Stimulated activated CD4-positive, alpha-beta T cell treated with anti-CD3 and anti-CD28 coated beads, Interleukin-1b, Interleukin-23, amount 100 ng/mL, for 48 hours (primary cell): Measurements from ENCODE around the gene SIGLEC7.

Experiments used
- DNase-seq: peaks from one replicate; pipeline ENCODE4 v3.0.0-alpha.2; 2020

The SIGLEC7 gene

GRCh38 chr19:51142119-51142518 is at the start of gene SIGLEC7:
TSS of gene SIGLEC7 (plus strand) at chr19:51142301. CDS start at chr19:51142370, 69 bp downstream.
- no peak for DNase-seq

DNA sequence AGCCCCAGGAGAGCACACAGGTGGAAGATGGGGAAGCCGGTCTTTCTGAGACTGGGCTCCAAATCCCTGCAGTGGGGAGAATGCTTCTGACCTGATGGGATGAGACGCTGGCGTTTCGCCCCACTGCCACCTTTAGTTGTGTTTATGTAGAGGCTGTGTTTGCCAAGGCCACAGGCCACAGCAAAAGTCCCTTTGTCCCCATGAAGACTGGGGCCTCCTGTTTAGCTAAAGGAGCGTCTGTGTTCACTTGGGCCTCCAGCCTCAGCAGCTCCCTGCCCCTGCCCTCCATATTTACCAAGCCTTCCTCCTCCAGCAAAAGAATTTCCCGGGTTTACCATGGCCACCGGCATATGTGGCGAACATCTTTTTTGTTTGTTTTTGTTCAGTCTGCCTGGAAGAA is 49.0 kb upstream of the SIGLEC7 start:
- no peak for DNase-seq

DNA sequence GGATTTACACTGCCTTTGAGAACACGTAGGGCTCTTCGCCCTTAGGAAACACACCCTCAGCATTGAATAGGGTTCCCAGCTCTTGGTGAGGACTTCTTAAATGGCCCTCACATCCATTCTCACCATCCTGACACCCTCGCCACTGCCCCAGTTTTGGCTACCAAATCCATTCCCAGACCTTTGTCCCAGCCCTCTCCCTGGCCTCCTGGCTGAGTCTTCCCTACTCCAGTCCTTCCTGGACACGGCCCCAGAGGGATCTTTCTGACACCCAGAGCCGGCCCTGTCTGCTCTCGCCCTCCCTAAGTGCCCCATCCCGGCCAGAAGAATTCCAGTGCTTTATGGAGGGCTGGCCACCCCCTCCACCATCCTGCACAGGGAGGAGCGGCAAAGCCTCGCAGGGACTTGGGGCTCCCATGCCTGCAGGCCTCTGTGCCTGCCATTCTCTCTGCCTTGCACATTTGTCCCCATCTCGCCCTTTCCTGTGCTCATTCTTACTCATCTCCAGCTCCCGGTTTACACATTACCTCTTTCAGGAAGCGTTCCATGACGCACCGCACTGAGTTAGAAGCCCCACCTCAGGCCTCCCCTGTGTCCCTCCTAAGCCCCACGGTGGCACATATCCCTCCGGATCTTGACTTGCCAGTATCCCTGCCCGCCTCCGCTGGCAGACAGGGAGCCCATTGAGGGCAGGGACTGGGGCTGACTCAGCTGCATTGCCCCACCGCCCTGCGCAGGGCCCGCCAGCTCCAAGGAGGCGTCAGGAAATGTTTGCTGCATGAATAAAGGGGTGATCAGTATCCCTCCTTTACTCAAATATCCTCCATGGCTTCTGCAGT is 48.4 kb upstream of the SIGLEC7 start:
- no peak for DNase-seq

DNA sequence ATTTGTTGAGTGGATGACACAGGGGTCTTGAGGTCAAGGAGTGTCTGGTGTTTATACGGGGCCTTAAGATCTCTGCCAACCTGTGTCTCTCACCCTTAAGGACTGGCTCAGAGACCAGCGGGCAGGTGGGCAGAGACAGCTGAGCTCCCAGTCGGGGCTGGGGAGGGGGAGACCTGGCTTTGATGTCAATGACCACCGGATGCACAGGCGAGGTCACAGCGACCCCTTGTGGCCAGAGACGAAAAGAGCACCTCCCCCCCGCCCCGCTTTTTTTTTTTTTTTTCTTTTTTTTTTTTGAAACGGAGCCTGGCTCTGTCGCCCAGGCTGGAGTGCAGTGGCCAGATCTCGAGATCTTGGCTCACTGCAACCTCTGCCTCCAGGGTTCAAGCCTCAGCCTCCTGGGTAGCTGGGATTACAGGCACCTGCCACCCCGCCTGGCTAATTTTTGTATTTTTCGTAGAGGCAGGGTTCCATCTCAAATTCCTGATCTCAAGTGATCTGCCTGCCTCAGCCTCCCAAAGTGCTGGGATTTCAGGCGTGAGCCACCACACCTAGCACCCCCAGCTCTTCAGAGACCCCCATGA is 47.3 kb upstream of the SIGLEC7 start:
- peak; percentile 21 for DNase-seq

- DNase-seq: no peak
These were observed 45.5 kb upstream of the SIGLEC7 start for GRCh38 chr19:51096473-51097165.

- peak; percentile 69 for DNase-seq
These were observed 44.8 kb upstream of the SIGLEC7 start for GRCh38 chr19:51097166-51097738.

- no peak for DNase-seq
These were observed 44.3 kb upstream of the SIGLEC7 start for GRCh38 chr19:51097796-51098195.

- peak; percentile 20 for DNase-seq
These were observed 43.6 kb upstream of the SIGLEC7 start for GRCh38 chr19:51098365-51099046.

DNA sequence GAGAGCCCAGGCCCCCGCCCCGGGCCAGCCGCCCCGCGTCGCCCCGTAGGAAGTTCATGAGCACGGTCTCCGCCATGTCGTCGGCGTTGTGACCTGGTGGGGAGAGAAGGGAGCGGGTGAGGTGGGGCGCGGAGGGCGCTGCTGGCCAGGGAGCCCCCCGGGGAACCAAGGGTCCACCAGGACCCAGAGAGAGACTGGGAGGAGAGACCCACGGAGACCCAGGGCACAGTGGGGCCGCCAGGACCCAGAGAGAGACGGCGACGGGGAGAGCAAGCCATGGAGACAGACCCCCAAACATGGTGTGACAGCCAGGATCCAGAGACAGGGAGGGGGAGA is 43.1 kb upstream of the SIGLEC7 start:
- DNase-seq: no peak

DNA sequence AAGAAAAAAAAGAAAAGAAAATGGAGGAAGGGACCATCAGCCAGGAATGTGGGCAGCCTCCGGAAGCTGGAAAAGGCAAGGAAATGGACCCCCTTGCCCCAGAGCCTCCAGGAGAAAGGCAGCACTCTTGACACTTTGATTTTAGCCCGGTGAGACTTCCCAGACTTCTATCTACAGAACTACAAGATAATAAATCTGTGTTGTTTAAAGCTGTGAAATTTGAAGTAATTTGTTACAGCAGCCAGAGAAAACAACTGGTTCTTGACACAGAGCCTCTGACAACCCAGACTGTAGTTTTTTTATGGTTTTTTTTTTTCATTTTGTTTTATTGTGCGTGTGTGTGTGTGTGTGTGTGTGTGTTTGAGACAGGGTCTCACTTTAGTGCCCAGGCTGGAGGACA is 41.5 kb upstream of the SIGLEC7 start:
- no peak for DNase-seq

GRCh38 chr19:51101171-51101865 is 40.8 kb upstream of the SIGLEC7 start:
- DNase-seq: no peak

DNA sequence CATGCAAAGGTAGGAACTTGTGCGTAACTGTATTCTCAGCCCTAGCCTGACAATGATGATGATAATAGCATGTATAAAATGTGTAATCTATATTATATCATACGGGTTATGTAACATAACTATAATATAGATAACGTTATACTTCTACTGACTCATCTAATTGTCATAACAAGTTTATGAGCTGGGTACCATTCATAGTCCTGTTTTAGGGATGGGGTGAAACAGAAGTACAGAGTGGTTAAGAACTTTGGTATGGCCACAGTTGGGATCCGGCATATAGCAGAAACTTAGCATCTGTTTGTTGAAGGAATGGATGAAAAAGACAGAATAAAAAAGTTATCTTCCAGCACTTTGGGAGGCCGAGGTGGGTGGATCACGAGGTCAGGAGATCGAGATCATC is 39.1 kb upstream of the SIGLEC7 start:
- DNase-seq: no peak

GRCh38 chr19:51103926-51104341 is 38.2 kb upstream of the SIGLEC7 start:
- no peak for DNase-seq

GRCh38 chr19:51107406-51108065 is 34.6 kb upstream of the SIGLEC7 start:
- DNase-seq: peak; percentile 39

DNA sequence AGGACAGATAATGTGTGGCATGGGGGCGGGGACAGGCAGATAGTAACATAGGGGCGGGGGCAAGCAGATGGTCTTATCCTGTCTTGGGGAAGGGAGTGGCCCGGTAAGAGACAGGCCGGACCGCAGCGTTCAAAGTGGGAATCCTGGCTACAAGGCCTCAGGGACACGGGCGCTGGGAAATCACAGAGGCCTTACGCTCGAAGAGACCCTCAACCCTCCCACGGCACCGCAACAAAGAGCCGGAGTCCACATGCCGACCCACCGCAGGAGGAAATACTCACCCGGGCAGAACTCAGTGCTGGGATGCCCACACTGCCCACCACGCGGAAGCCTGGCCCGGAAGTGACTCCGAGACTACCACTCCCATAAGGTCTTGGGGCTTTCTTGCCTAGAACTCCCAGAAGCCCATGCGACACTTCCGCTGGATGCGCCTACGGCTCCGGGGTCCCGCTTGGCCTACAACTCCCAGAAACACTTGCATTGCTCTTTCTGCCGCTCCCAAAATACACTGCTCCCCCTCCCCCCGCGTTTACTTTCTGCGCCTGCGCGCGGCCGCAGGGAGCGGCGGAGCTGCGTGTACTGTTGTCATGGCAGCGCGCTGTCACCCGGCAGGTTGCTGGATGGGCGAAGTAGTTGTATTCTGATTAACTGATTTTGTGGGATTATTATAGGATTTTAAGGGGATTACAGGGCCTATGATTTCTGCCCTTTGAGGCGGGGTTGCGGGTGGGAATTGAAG is 33.9 kb upstream of the SIGLEC7 start, which contains the start of gene CTU1:
TSS of gene CTU1 (minus strand) at position 344 of the 739 bp plus-strand sequence. CDS start 3,840 bp downstream, outside the sequence.
- DNase-seq: peak; percentile 99

DNA sequence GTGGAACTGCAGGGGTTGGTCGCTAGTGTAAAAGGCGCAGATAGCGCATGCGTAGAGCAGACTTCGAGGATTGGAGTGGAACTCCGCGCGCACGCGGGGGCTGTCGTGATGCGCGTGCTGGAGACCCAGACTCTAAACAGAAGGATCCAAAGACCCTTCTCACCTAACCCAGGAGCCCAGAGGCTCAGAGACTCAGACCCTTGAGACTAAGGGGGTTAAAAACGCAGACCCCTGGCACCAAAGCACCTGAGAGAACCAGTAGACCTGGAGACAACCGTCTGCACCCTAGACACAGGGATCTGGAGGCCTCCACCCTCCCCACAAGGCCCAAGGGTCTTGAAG is 33.3 kb upstream of the SIGLEC7 start:
- no peak for DNase-seq

DNA sequence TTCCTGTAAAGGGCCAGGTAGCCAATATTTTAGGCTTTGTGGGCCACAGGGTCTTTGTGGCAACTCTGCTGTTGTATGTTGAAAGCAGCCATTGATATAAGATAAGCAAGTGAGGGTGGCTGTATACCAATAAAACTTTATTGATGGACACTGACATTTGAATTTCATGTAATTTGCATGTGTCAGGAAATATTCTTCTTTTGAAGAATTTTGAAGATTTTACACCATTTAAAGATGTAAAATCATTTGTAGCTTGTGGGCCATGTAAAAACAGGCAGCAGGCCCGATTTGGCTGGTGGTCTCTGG is 31.5 kb upstream of the SIGLEC7 start:
- DNase-seq: no peak

- no peak for DNase-seq
These were observed 30.5 kb upstream of the SIGLEC7 start for GRCh38 chr19:51111606-51112005.

GRCh38 chr19:51114087-51114729 is 27.9 kb upstream of the SIGLEC7 start:
- DNase-seq: no peak

GRCh38 chr19:51116736-51117286 is 25.3 kb upstream of the SIGLEC7 start:
- DNase-seq: no peak
